SH-SY5Y (cell line): ENCODE results near the gene HORMAD2.

Experiments used
- GATA2 ChIP-seq: IDR thresholded peaks from 2 replicates; pipeline ENCODE4 v1.6.1; 2011; ENCODE audit warnings: mild to moderate bottlenecking, low read depth, low read length
- GATA3 ChIP-seq: IDR thresholded peaks from 2 replicates; pipeline ENCODE4 v1.6.1; 2011; ENCODE audit warnings: low read depth, mild to moderate bottlenecking, low read length, moderate library complexity

HORMAD2 gene

GRCh38 chr22:30182815-30183214 lies 102.6 kb downstream of the HORMAD2 start:
- no peak for TF ChIP-seq GATA2
- TF ChIP-seq GATA3: no peak

GRCh38 chr22:30183271-30183670 lies 103.0 kb downstream of the HORMAD2 start:
- TF ChIP-seq GATA3 (no peak), GATA2 (no peak)

- no peak for TF ChIP-seq GATA2
- TF ChIP-seq GATA3: no peak
These were observed 103.6 kb downstream of the HORMAD2 start for GRCh38 chr22:30183861-30184278.

GRCh38 chr22:30185129-30185528 lies 104.9 kb downstream of the HORMAD2 start:
- TF ChIP-seq GATA3 (no peak), GATA2 (no peak)

GRCh38 chr22:30185549-30185948 lies 105.3 kb downstream of the HORMAD2 start:
- TF ChIP-seq GATA3 (no peak), GATA2 (no peak)

GRCh38 chr22:30186041-30186440 lies 105.8 kb downstream of the HORMAD2 start:
- no peak for TF ChIP-seq GATA2
- no peak for TF ChIP-seq GATA3

GRCh38 chr22:30186510-30186909 lies 106.2 kb downstream of the HORMAD2 start:
- TF ChIP-seq GATA2 (no peak), GATA3 (no peak)

- TF ChIP-seq GATA3: no peak
- TF ChIP-seq GATA2: no peak
These were observed 106.8 kb downstream of the HORMAD2 start for GRCh38 chr22:30187094-30187493.

GRCh38 chr22:30187529-30188407 lies 107.5 kb downstream of the HORMAD2 start:
- TF ChIP-seq GATA2 (no peak), GATA3 (no peak)

- TF ChIP-seq GATA3 (no peak), GATA2 (no peak)
These were observed 108.6 kb downstream of the HORMAD2 start for GRCh38 chr22:30188911-30189310.

- TF ChIP-seq GATA3 (no peak), GATA2 (no peak)
These were observed 110.3 kb downstream of the HORMAD2 start for GRCh38 chr22:30190574-30190973.

- no peak for TF ChIP-seq GATA3
- TF ChIP-seq GATA2: no peak
These were observed 110.9 kb downstream of the HORMAD2 start for GRCh38 chr22:30191040-30191701.

- TF ChIP-seq GATA3 (no peak), GATA2 (no peak)
These were observed 112.2 kb downstream of the HORMAD2 start for GRCh38 chr22:30192427-30192826.

GRCh38 chr22:30193031-30193775 lies 112.9 kb downstream of the HORMAD2 start:
- no peak for TF ChIP-seq GATA3
- no peak for TF ChIP-seq GATA2
